ENCODE results near the gene HSD17B13.
"Not testable (repeated sequence)": the region's sequence is repeated elsewhere in the genome, so short reads cannot be mapped to it uniquely, and the experiment has no call there.

HSD17B13 gene

DNA sequence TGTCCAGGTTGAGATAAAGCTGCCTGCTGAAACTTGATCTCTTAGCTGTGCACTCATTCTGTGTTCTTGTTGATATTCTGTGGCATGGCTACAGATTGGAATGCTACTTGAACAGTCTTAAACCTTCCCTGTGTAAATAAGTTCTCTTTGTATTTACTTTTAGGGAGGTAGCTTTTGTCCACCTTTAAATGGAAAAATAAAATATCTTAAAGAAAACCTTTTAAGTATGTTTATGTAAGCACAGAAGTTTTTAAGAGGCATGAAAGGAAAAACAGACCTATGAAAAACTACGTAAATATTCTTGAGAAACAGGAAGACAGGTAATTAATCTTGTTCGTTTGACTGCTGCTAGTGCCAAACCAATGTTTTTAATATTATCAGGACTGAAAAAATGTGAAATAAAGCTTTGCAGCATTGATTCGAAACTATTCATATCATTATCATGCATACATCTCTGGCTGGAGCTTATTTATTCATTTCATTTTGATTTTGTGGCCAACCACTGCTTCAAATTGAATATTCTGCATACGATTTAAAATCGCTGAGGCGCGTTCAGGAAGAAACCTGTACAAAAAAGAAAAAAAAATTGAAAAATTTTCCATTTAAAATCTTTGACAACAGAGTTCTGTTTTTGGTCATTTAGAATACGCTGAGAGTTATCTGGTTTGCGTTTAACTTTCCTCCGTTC lies 17.8 kb downstream of the HSD17B13 start:
- H3K4me3 Mint-ChIP-seq = no peak overlapping the region
- no peaks in the 10 kb centered on the region for H3K36me3 Mint-ChIP-seq (ENCODE audit: low read depth)
- no peaks in the 10 kb centered on the region for H3K27me3 Mint-ChIP-seq (ENCODE audit: low read depth)
- peaks cover 2% of the 10 kb centered on the region for H3K4me1 Mint-ChIP-seq (ENCODE audit: low read depth)
- H3K27ac Mint-ChIP-seq = no peak overlapping the region
- H3K9me3 Mint-ChIP-seq = no peaks in the 10 kb centered on the region

DNA sequence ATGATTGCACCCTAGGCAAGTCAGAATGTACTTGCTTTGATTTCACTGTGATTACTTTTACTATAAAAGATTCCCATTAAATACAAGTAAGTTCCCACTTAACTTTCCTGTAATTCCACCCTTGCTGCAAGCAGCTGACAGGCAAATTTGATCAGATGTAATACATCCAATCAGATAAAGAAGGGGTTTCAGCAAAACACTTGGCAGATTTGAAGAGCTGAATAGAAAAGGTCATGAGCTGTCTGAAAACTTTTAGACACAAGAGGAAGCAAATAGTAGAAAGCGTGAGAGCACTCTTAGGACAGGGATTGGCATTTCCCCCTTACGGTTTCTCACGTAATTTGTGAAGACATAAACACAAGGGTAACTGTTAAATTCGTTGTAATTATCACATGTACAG lies 22.8 kb downstream of the HSD17B13 start:
- Mint-ChIP-seq H3K27me3 (ENCODE audit: low read depth) (no peaks in the 10 kb centered on the region), H3K4me3 (no peak overlapping the region), H3K9me3 (peaks cover 5% of the 10 kb centered on the region), H3K4me1 (ENCODE audit: low read depth) (no peaks in the 10 kb centered on the region), H3K27ac (no peak overlapping the region), H3K36me3 (ENCODE audit: low read depth) (no peaks in the 10 kb centered on the region)

DNA sequence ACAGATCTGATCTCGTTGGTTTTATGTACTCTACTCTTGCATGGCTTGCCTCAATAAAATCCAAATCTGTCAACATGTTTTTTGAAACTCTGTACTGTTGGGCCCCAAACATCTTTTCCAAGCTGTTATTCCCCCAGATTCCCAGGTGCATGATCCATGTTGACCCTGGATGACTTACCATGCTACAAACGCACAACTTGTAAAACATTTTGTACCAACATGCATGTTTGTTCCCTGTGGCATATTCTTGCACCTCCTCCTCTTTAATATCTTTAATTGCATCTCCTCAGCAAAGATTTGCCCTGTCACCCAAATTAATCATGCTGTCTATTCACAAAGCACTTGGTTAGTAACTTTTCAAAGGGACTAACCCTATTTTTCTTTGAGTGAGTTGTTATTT lies 24.3 kb downstream of the HSD17B13 start:
- Mint-ChIP-seq H3K27ac (no peak overlapping the region), H3K27me3 (ENCODE audit: low read depth) (no peaks in the 10 kb centered on the region), H3K9me3 (peaks cover 19% of the 10 kb centered on the region), H3K4me1 (ENCODE audit: low read depth) (no peaks in the 10 kb centered on the region), H3K36me3 (ENCODE audit: low read depth) (no peaks in the 10 kb centered on the region), H3K4me3 (no peak overlapping the region)

DNA sequence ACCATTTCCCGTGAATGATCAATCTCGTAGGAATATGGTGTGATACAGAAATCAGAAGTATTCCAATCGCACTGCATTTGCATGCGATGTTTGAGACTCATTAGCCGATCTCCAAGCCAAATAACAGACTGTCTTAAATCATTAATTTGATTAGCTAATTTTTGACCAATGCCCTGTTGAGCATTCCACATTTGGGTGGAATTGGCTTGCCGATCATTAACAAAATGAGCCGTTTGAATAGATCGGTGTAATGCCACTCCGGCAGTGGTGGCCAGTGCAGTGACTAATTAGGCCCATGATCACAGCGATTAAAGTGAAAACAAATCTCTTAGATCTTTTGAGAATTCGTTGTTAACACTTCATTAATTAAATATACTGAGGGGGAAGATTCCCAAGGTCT lies 27.8 kb downstream of the HSD17B13 start:
- not testable (repeated sequence) for H3K4me3 Mint-ChIP-seq; H3K27ac Mint-ChIP-seq; H3K27me3 Mint-ChIP-seq (ENCODE audit: low read depth); H3K4me1 Mint-ChIP-seq (ENCODE audit: low read depth); H3K36me3 Mint-ChIP-seq (ENCODE audit: low read depth)
- peaks cover 21% of the 10 kb centered on the region for H3K9me3 Mint-ChIP-seq

DNA sequence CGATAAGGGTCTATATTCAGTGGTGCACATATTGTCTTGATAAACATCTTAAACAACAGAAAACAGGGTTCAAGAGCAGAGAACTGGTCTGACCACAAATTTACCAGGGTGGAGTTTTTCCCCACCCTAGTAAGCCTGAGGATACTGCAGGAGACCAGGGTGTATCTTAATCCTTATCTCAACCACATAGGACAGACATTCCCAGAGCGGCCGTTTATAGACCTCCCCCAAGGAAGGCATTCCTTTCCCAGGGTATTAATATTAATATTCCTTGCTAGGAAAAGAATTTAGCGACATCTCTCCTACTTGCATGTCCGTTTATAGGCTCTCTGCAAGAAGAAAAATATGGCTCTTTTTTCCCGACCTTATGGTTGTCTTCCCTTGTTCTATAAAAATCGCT lies 28.8 kb downstream of the HSD17B13 start:
- not testable (repeated sequence) for H3K36me3 Mint-ChIP-seq (ENCODE audit: low read depth); H3K27ac Mint-ChIP-seq; H3K27me3 Mint-ChIP-seq (ENCODE audit: low read depth); H3K4me1 Mint-ChIP-seq (ENCODE audit: low read depth); H3K4me3 Mint-ChIP-seq
- H3K9me3 Mint-ChIP-seq = peaks cover 21% of the 10 kb centered on the region

DNA sequence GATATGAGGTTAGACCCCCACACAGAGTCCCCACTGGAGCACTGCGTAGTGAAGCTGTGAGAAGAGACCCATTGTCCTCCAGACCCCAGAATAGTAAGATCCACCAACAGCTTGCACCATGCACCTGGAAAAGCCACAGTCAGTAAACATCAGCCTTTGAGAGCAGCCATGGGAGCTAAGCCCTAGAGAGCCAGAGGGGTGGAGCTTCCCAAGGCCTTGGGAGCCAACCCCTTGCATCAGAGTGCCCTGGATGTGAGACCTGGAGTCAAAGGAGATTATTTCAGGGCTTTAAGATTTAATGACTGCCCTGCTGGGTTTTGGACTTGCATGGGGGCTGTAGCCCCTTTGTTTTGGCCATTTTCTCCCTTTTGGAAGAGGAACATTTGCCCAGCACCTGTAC lies 35.7 kb downstream of the HSD17B13 start:
- H3K27ac Mint-ChIP-seq = no peak overlapping the region
- no peaks in the 10 kb centered on the region for H3K4me1 Mint-ChIP-seq (ENCODE audit: low read depth)
- peaks cover 17% of the 10 kb centered on the region for H3K9me3 Mint-ChIP-seq
- H3K27me3 Mint-ChIP-seq (ENCODE audit: low read depth) = no peaks in the 10 kb centered on the region
- no peaks in the 10 kb centered on the region for H3K36me3 Mint-ChIP-seq (ENCODE audit: low read depth)
- no peak overlapping the region for H3K4me3 Mint-ChIP-seq

DNA sequence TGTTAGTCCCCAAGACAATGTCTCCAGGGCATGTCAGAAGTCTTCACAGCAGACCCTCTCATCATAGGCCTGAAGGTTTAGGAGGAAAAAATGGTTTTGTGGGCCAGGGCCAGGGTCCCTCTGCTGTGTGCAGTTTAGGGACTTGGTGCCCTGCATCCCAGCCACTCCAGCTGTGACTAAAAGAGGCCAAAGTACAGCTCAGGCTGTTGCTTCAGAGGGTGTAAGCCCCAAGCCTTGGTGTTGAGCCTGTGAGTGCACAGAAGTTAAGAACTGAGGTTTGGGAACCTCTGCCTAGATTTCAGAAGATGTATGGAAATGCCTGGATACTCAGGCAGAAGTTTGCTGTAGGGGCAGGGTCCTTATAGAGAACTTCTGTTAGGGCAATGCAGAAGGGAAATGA lies 38.4 kb downstream of the HSD17B13 start:
- H3K27me3 Mint-ChIP-seq (ENCODE audit: low read depth); H3K27ac Mint-ChIP-seq; H3K4me3 Mint-ChIP-seq; H3K36me3 Mint-ChIP-seq (ENCODE audit: low read depth); H3K4me1 Mint-ChIP-seq (ENCODE audit: low read depth): not testable (repeated sequence)
- peaks cover 17% of the 10 kb centered on the region for H3K9me3 Mint-ChIP-seq

DNA sequence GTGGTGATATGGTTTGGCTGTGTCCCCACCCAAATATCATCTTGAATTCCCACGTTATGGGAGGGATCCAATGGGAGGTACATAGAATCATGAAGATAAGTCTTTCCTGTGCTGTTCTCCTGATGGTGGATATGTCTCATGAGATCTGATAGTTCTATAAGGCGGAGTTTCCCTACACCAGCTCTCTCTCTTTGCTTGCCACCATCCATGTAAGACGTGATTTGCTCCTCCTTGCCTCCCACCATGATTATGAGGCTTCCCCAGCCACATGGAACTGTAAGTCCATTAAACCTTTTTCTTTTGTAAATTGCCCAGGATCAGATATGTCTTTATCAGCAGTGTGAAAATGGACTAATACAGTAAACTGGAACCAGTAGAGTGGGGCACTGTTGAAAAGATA lies 39.5 kb downstream of the HSD17B13 start:
- no peaks in the 10 kb centered on the region for H3K27me3 Mint-ChIP-seq (ENCODE audit: low read depth)
- no peak overlapping the region for H3K27ac Mint-ChIP-seq
- peaks cover 17% of the 10 kb centered on the region for H3K9me3 Mint-ChIP-seq
- no peak overlapping the region for H3K4me3 Mint-ChIP-seq
- H3K36me3 Mint-ChIP-seq (ENCODE audit: low read depth) = no peaks in the 10 kb centered on the region
- H3K4me1 Mint-ChIP-seq (ENCODE audit: low read depth) = no peaks in the 10 kb centered on the region

DNA sequence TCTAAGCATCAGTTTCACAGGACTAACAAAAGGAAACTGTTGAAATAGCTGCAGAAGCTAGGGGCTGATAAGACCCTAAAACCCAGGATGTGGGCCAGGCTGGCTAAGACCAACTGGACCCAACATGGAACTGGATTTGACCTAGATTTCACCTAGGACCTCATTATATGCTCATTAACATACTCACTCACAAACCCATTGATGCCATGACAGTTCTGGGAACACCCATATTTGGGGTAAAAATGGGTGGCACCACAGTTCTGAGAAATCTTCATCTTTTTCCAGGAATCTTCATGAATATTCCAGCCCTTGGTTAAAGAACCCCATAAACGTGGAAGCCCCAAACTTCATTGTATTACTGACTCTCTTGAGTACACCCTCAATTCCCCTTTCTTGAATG lies 41.1 kb downstream of the HSD17B13 start:
- no peaks in the 10 kb centered on the region for H3K4me1 Mint-ChIP-seq (ENCODE audit: low read depth)
- H3K36me3 Mint-ChIP-seq (ENCODE audit: low read depth) = no peaks in the 10 kb centered on the region
- H3K4me3 Mint-ChIP-seq = no peak overlapping the region
- no peaks in the 10 kb centered on the region for H3K27me3 Mint-ChIP-seq (ENCODE audit: low read depth)
- H3K27ac Mint-ChIP-seq = no peak overlapping the region
- H3K9me3 Mint-ChIP-seq = peaks cover 14% of the 10 kb centered on the region

DNA sequence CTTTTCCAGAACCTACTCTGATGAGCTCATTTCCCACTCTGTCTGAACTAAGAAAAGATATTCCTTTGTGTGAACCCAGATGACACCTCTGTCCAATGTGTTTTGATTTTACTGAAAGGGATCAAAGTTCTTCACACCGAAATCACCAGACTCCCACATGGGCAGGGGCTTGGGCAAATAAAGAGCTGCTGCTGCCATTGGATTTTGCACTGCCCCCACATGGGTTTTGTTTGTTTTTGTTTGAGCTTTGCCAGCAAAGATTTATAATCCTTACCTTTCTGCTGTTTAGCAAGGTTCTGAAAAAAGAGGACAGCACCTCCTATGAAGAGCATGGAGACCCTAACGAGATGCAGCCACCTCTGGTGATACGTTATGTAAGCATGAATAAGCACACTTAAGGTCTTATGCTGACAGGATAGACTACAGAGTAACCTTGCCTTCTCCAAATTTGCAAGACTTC lies 44.3 kb downstream of the HSD17B13 start:
- Mint-ChIP-seq H3K27me3 (ENCODE audit: low read depth) (no peaks in the 10 kb centered on the region), H3K4me3 (no peak overlapping the region), H3K36me3 (ENCODE audit: low read depth) (no peaks in the 10 kb centered on the region), H3K4me1 (ENCODE audit: low read depth) (no peaks in the 10 kb centered on the region), H3K9me3 (no peaks in the 10 kb centered on the region), H3K27ac (no peak overlapping the region)

DNA sequence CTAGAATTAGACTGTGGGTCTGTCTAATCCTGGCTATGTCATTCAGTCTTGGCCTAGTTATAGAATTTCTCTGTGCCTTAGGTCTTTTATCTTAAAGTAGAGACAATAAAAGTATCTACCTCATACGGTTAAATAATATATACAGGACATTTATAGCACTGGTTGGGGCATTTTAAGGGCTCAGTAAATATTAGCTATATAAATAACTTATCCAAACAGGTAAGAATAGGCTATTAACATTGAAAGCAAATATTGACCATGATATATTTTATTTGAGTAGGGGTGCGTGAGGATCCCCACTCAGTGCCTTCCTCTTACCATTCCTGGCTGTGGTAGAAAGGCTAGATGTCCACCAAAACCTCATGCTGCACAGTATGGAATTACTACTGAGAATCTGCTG lies 47.4 kb downstream of the HSD17B13 start:
- H3K36me3 Mint-ChIP-seq (ENCODE audit: low read depth) = no peaks in the 10 kb centered on the region
- H3K9me3 Mint-ChIP-seq = no peaks in the 10 kb centered on the region
- H3K4me3 Mint-ChIP-seq = no peak overlapping the region
- no peak overlapping the region for H3K27ac Mint-ChIP-seq
- H3K27me3 Mint-ChIP-seq (ENCODE audit: low read depth) = peaks cover 5% of the 10 kb centered on the region
- no peaks in the 10 kb centered on the region for H3K4me1 Mint-ChIP-seq (ENCODE audit: low read depth)

DNA sequence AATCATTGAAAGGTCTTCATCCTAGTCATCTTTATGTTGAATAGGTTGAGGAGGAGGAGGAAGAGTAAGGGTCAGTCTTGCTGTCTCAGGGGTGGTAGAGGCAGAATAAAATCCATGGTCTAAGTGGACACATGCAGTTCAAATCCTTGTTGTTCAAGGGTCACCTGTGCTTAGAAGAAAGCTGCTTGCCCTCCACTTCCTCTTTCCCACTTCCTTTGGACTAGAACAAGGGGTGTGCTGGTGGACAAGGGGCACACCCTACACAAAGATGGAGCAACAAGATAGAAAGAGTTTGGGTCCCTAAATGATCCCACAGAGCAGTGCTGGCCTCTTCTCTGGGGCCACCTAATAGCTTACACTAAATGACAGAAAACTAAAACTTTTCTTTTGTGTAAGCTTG lies 47.9 kb downstream of the HSD17B13 start:
- Mint-ChIP-seq H3K4me3 (no peak overlapping the region), H3K9me3 (no peaks in the 10 kb centered on the region)

DNA sequence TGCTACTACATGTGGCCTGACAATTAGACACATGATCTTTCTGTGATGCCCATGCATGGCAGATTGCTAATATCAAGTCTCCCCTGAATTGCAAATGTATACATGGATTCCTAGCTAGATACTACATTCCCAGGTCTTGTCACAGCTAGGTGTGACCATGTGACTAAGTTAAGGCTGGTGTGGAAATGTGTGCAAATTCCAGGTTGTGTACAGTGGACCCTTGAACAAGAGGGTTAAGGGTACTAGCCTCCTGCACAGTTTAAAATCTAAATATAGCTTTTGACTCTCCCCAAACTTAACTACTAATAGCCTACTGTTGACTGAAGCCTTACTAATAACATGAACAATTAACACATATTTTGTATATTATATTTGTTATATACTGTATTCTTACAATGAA lies 48.4 kb downstream of the HSD17B13 start:
- H3K27ac Mint-ChIP-seq = no peak overlapping the region
- H3K36me3 Mint-ChIP-seq (ENCODE audit: low read depth) = no peaks in the 10 kb centered on the region
- H3K9me3 Mint-ChIP-seq = no peaks in the 10 kb centered on the region
- no peak overlapping the region for H3K4me3 Mint-ChIP-seq
- H3K4me1 Mint-ChIP-seq (ENCODE audit: low read depth) = no peaks in the 10 kb centered on the region
- H3K27me3 Mint-ChIP-seq (ENCODE audit: low read depth) = peaks cover 5% of the 10 kb centered on the region

More for the DNA sequence above, 47.9 kb downstream of the HSD17B13 start:
- Mint-ChIP-seq H3K4me1 (ENCODE audit: low read depth) (no peaks in the 10 kb centered on the region), H3K36me3 (ENCODE audit: low read depth) (no peaks in the 10 kb centered on the region), H3K27me3 (ENCODE audit: low read depth) (peaks cover 5% of the 10 kb centered on the region), H3K27ac (no peak overlapping the region)

DNA sequence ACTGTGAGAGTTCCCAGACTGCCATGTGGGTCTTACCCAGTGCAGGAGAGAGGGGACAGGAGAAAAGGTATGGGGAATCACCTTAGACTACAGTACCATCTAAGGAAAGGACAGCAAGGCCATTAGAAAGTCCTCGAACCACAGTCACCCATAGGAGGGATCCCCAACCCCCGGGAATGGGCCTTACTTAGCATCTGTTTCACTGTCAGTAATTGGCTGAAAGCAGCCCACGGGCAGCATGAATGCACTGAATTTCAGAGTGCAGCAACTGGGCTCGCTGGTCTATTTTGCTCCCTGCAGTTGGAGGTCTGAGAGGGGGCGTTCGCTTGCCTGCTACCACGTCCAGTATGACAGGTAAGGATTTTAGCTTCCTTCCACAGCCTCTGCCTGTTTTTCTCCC lies 51.9 kb downstream of the HSD17B13 start:
- no peaks in the 10 kb centered on the region for H3K36me3 Mint-ChIP-seq (ENCODE audit: low read depth)
- H3K4me3 Mint-ChIP-seq = no peak overlapping the region
- peaks cover 13% of the 10 kb centered on the region for H3K27me3 Mint-ChIP-seq (ENCODE audit: low read depth)
- H3K27ac Mint-ChIP-seq = no peak overlapping the region
- H3K9me3 Mint-ChIP-seq = no peaks in the 10 kb centered on the region
- no peaks in the 10 kb centered on the region for H3K4me1 Mint-ChIP-seq (ENCODE audit: low read depth)

DNA sequence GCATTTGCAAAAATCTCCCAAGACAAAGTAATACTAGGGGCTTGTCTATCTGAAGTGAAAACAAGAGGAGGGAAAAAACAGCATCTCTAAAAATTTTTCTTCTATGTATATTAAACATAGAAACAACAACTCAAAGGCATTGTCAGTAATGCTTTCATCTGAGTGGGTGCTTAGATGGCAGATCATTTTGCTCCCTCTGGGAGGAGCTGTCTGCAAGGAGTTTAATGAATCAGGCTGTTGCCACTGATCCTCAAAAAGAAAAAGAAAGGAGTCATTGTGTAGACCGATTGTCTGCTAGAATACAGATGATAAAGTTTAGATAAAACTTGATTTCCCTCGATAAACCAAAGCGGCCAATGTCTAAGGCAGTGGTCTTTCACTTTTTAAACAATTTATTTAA lies 52.5 kb downstream of the HSD17B13 start:
- no peaks in the 10 kb centered on the region for H3K9me3 Mint-ChIP-seq
- H3K4me3 Mint-ChIP-seq = no peak overlapping the region
- peaks cover 13% of the 10 kb centered on the region for H3K27me3 Mint-ChIP-seq (ENCODE audit: low read depth)
- H3K27ac Mint-ChIP-seq = no peak overlapping the region
- H3K4me1 Mint-ChIP-seq (ENCODE audit: low read depth) = no peaks in the 10 kb centered on the region
- no peaks in the 10 kb centered on the region for H3K36me3 Mint-ChIP-seq (ENCODE audit: low read depth)

DNA sequence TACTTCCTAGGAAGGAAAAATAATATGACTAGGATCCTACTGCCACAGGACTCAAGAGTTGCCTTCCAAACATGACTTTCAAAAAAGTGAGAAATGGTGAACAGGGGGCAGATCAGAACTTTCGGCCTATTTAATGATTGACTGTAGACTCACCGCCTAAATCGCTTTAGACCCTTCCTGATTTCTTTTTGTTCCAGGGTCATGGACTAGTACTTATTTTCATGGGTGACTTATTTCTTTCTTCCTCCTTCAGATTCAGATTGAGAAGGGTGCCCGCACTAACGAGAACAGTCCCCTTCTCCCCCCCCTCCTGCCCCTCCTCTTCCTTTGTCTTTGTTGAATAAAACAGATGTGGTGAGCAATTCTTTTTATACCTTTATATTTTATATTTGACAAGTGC lies 54.3 kb downstream of the HSD17B13 start:
- H3K36me3 Mint-ChIP-seq (ENCODE audit: low read depth) = no peaks in the 10 kb centered on the region
- no peak overlapping the region for H3K4me3 Mint-ChIP-seq
- no peaks in the 10 kb centered on the region for H3K4me1 Mint-ChIP-seq (ENCODE audit: low read depth)
- peaks cover 22% of the 10 kb centered on the region for H3K27me3 Mint-ChIP-seq (ENCODE audit: low read depth)
- no peaks in the 10 kb centered on the region for H3K9me3 Mint-ChIP-seq
- H3K27ac Mint-ChIP-seq = no peak overlapping the region

Measured in T-helper 1 cell treated with Interleukin-12 subunit alpha and Interleukin-12 subunit beta and Interleukin-4 antibody, amounts not matched to agents 30 μg/mL and 1 μg/mL, for 36 hours (primary cell).